A673 (cell line): ENCODE measurements around the gene PAX5.

ENCODE experiments used
- CTCF ChIP-seq: fragments of 300-800, 200-600 bp; sonication (generic); conservative IDR thresholded peaks from 2 replicates; pipeline ENCODE4 v1.5.1; 2017; ENCODE audit warnings: low read depth, mild to moderate bottlenecking, antibody characterized with exemption, low read length, moderate library complexity, mixed read lengths
- EZH2 ChIP-seq: fragments of 200-600 bp; sonication (generic); IDR thresholded peaks from 2 replicates; pipeline ENCODE4 v1.6.1; 2017; ENCODE audit warnings: borderline replicate concordance, low read depth, mild to moderate bottlenecking, mixed read lengths, antibody characterized with exemption, low read length; ENCODE audit not compliant: poor library complexity, severe bottlenecking

GRCh38 chr9:36987409-36987808 is 46.7 kb downstream of the PAX5 start:
- no peak for TF ChIP-seq EZH2
- no peak for TF ChIP-seq CTCF
